B cell (primary cell): Measurements from ENCODE around the gene PYY.

Source experiments
- EZH2 ChIP-seq: IDR thresholded peaks from 2 replicates; pipeline ENCODE4 v1.6.1; 2012; ENCODE audit warnings: borderline replicate concordance, low read depth, mild to moderate bottlenecking, moderate library complexity, low read length; ENCODE audit not compliant: insufficient read depth, poor library complexity, severe bottlenecking
- TF ChIP-seq, protein P1 (sequence below): fragments of 200-600 bp; IDR thresholded peaks from one replicate; pipeline ENCODE4 v1.8.0; 2022; ENCODE audit warnings: antibody characterized with exemption, mild to moderate bottlenecking

- TF ChIP-seq, protein P1, sequence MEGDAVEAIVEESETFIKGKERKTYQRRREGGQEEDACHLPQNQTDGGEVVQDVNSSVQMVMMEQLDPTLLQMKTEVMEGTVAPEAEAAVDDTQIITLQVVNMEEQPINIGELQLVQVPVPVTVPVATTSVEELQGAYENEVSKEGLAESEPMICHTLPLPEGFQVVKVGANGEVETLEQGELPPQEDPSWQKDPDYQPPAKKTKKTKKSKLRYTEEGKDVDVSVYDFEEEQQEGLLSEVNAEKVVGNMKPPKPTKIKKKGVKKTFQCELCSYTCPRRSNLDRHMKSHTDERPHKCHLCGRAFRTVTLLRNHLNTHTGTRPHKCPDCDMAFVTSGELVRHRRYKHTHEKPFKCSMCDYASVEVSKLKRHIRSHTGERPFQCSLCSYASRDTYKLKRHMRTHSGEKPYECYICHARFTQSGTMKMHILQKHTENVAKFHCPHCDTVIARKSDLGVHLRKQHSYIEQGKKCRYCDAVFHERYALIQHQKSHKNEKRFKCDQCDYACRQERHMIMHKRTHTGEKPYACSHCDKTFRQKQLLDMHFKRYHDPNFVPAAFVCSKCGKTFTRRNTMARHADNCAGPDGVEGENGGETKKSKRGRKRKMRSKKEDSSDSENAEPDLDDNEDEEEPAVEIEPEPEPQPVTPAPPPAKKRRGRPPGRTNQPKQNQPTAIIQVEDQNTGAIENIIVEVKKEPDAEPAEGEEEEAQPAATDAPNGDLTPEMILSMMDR: no peak
- TF ChIP-seq EZH2: no peak
Observed at GRCh38 chr17:43905400-43905984, 48.2 kb downstream of the PYY start.
